NCI-H2029 (cell line): Measurements from ENCODE around the gene SWAP70.
A peak's percentile ranks its signal among the peaks of the same experiment; 100 is the strongest.
"Not testable (repeated sequence)": the region's sequence is repeated elsewhere in the genome, so short reads cannot be mapped to it uniquely, and the experiment has no call there.

Experiments used
- DNase-seq: peaks from one replicate; lab custom pipeline; 2025; lab: John Stamatoyannopoulos, UW

SWAP70 gene

DNA sequence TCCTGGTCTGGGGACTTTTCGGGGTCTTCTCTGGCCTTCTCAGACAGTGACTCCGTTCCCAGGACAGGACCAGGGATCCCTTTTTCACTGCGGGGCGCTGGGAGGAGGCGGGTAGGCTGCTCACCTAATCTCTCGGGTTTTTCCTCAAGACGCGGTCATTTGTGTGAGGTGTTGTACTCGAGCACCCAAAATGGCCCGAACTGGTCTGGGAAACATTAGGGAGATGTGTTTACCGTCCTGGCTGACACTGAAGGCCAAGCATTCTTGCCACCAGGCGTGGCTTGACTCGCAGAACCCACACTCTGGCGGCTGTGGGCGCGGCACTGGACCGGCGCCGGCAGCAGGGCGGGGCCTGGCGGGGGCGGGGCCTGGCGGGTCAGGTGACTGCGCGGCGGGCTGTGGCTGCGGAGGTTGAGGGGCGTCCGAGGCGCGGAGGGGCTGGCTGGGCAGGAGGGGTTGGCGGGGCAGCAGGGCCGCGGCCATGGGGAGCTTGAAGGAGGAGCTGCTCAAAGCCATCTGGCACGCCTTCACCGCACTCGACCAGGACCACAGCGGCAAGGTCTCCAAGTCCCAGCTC, at the start of gene SWAP70:
TSS of gene SWAP70 (plus strand) at position 379 of the 577 bp plus-strand sequence. CDS start at position 482, 103 bp downstream.
- DNase-seq: peak; percentile 36

DNA sequence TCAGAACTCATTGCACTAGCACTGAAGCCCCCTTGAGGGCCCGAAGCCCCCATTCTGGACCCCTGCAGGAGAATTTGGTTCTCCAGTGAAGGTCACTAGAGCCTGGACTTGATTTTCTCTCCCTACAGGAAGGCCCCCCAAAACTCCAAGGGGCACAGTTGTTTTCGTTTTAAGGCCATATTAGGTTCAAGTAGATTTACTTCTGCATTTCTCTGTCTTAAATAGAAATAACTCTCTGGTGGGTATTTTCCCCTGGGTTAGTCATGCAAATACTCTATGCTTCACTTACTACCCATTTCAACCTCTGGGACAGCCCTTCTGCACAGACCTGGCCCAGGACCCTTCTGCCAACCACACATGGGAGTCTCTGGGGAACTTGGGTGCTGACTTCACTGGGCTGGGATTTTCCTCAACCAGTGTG, 48.8 kb upstream of the SWAP70 start:
- no peak for DNase-seq

DNA sequence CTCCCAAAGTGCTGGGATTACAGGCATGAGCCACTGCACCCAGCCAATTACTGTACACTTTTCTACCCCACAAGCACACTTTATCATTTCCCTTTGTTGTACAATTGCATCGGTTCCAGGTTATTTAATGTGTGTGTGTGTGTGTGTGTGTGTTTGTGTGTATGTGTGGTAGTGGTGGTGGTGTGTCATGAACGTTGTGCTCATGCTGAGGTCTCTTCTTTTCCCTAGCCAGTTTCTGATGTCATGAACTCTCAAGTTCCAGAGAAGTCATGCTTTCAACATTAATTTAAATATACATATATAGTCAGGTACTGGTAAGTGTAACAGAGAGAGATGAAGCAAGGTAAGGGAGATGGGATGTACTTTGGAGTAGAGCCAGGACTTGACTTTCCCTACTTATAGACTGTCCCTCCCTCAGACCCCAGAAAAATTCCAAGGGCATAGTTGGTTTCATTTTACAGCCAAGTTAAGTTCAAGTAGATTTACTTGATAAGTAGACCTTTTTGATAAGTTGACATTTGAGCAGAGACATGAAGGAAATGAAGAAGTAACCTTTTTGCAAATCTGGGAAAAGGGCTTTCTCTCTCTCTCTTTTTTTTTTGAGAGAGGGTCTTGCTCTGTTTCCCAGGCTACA, 47.7 kb upstream of the SWAP70 start:
- DNase-seq: no peak

DNA sequence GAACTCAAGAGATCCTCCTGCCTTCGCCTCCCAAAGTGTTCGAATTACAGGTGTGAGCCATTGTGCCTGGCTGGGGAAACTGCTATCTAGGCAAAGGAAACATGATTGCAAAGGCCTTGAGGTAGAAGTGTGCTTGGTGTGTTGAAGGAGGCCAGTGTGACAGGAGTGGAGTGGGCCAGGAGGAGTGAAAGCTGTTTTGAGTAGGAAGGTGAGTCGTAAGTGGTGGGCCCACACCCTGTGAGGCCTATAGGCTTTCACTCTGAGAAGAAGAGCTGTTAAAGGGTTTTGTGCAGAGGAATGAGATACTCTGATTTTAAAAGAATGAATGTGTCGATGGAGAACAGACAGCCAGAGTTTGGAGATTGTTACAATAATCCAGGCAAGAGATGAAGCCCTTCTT, 47.0 kb upstream of the SWAP70 start:
- DNase-seq: no peak

DNA sequence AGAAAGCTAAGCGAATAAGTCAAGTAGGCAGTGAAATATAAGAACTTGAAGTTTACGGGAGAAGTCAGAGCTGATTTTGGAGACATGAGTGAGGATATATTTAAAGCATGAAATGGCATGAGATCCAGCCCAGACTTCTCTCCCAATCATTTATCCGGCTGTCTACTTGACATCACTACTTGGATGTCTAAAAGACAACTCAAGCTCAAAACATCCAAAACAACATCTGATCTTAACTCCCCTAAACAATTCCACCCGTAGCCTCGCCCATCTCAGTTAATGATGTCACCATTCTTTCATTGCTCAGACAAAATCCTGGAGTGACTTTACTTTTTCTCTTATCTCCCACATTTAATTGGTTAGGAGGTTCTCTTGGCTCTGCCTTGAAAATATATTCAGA, 45.9 kb upstream of the SWAP70 start:
- DNase-seq: no peak

DNA sequence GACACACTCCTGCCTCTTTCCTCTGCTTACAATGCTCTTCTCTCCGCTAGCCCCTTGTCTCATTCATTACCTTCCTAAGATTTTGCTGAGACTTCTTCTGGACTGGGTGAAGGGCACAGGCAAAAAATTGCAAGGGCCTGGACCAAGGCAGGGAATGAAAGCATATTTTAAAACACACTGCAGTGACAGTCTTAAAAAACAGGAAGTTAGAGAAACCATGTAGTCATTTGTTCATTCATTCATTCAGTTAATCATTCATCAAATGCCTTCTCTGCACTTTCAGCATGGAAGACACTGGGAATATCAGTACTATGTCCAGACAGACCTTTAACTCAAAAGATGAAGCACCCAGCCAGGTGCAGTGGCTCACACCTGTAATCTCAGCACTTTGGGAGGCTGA, 44.9 kb upstream of the SWAP70 start:
- DNase-seq: no peak

DNA sequence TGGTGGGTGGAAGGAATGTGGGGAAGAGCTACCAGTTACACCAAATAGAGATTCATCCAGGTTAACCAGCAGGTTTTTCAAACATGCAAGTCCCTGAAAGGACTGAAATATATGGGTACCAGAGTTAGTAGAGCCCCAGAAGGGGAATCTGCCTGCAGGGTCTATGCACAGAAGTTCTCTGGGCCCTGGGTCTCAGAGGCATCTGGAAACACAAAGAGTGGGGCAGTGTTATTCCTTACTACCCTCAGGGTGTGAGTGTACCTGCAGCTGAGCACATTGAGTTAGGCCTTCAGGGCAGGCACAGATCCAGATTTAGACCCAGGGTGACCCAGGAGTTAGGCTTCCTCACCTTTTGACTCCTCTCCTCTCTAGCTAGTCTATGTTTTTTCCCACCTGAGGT, 43.9 kb upstream of the SWAP70 start:
- DNase-seq: no peak

DNA sequence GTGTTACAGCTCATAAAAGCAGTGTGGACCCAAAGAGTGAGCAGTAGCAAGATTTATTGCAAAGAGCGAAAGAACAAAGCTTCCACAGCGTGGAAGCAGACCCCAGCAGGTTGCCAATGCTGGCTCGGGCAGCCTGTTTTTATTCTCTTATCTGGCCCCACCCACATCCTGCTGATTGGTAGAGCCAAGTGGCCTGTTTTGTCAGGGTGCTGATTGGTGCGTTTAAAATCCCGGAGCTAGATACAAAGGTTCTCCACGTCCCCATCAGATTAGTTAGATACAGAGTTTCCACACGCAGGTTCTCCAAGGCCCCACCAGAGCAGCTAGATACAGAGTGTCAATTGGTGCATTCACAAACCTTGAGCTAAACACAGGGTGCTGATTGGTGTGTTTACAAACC, 41.5 kb upstream of the SWAP70 start:
- not testable (repeated sequence) for DNase-seq

DNA sequence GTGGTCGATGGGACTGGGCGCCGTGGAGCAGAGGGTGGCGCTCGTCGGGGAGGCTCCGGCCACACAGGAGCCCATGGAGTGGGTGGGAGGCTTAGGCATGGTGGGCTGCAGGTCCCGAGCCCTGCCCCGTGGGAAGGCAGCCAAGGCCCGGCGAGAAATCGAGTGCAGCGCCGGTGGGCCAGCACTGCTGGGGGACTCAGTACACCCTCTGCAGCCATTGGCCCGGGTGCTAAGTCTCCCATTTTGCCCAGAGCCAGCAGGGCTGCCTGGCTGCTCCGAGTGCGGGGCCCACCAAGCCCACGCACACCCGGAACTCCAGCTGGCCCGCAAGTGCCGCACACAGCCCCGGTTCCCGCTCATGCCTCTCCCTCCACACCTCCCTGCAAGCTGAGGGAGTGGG, 40.8 kb upstream of the SWAP70 start:
- DNase-seq: not testable (repeated sequence)

DNA sequence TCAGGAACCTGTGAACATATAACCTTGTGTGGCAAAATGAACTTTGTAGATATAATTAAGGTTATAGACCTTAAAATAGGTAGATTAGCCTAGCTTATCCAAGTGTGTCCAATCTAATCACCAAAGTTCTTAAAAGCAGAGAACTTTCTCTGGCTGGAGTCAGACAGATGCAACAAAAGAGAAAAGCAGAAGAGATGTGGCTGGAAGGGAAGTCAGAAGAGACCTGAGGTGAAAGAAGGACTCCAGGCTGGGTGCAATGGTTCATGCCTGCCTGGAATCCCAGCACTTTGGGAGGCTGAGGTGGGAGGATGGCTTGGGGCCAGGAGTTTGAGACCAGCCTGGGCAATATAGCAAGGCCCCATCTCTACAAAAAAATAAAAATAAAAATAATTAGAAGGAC, 39.4 kb upstream of the SWAP70 start:
- no peak for DNase-seq

DNA sequence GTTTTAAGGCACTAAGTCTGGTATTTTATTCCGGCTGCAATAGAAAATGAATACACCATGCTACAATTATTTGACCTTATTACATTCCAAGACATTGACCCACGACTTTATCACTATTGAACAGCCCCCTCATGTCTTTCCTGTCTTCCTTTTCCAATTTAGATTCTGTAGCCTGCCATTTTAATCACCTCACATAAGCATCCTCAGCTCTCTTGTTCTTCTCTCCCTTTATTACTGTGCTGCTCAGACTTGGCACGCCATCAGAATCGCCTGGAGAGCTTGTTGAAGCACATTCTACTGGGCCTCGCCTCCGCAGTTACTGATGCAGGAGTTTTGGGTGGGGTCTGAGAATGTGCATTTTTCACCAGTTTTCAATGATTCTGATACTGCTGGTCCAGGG, 38.7 kb upstream of the SWAP70 start:
- no peak for DNase-seq

DNA sequence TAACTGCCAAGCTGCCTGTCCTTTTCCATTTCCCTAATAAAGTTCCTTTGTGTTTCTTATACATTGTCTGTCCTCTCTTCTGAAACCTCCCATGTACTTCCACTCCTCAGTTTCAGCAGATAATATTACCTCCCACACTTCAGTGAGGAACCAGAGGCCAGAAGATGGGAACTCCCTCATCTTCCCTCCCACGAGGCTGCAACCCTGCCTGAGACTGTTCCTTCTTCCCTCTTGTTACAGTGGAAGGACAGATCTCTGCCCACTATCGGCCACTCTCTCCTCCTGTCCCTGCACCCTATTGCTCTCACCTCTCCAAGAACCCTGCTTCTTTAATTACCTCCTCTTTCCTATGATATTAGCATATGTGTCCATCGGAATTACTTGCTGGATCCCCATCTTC, 38.1 kb upstream of the SWAP70 start:
- no peak for DNase-seq

DNA sequence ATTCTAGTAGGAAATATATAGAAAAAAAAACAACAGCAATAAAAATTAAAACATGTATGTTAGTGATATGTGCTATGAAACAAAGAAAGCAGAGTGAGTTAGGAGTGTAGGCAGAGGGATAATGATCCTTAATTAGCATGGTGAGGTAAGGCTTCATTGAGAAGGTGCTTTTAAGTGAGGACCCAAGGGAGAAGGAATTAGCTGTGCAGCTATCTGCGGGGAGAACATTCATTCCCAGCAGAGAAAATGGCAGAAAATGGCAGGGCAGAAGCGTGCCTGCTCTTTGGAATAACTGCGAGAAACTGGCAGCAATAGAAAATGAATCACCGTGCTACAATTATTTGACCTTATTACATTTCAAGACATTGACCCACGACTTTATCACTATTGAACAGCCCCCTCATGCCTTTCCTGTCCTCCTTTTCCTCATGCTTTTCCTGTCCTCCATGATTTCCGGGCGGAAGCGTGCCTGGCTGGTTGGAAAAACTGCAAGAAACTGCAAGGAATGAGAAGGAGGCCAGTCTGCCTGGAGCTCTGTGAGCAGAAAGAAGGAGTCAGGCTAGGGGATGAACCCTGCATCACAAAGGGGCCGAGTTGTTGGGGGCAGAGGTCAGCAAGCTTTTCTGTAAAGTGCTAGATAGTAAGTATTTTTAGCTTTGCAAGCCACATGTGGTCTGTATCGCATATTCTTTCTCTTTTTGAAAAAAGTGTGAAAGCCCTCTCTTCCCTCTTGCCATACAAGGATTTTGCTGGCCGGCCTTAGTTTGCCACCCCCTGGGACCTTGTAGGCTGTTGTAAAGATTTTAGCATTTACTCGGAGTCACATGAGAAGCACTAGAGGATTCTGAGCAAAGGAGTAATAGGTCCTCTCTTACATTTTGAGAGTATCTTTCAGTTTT, 37.1 kb upstream of the SWAP70 start:
- DNase-seq: no peak

DNA sequence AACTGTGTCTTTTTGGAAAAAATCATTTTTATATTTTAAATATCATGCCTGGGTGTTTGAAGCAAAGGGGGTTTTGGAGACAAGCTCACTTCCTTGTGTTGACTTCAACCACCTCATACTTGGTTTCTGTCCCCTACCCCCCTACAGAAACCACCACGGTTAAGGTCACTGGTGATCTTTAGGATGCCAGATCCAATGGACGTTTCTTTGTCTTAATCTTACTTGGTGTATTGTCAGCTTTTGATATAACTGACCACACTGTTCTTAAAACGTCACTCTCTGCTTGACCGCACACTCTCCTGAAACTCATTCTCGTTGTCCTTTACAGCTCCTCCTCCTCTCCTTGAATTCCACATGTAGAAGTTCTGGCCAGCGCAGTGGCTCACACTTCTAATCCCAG, 34.8 kb upstream of the SWAP70 start:
- no peak for DNase-seq

DNA sequence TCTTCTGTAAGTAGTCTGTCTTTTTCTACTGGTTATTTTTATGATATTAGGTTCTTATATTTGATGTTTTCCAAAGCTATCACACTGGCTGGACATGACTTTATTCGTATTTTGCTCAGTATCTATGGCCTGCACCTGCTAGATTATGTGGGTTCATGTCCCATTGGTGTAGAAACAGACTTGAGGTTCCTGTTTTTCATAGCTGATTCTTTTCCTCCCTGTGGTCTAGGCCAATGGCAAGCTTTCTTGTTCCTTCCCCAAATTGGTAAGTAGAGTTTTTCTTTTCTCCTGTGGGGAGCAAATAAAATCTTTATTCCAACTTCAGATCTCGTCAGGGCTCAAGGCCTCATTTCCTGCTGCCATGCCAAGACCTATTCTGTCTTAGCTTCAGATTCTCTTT, 30.2 kb upstream of the SWAP70 start:
- DNase-seq: no peak

DNA sequence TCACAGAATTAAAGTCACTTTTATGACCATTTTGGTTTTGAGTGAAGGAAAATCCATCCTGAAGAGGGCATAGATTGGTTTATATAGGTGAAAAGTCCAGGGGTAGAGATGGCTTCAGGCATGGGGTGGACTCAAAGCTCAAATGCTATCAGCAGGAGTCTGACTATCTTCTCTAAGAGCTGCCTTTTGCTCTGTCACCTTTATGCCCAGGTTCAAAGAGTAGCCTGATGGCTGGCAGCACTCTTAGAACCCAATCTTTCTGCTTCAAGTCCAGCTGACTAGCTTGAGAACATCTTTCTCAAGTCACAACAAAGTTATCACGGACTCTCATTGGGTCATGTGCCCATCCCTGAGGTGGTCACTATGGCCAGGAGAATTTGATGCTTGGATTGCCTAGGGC, 27.2 kb upstream of the SWAP70 start:
- no peak for DNase-seq

DNA sequence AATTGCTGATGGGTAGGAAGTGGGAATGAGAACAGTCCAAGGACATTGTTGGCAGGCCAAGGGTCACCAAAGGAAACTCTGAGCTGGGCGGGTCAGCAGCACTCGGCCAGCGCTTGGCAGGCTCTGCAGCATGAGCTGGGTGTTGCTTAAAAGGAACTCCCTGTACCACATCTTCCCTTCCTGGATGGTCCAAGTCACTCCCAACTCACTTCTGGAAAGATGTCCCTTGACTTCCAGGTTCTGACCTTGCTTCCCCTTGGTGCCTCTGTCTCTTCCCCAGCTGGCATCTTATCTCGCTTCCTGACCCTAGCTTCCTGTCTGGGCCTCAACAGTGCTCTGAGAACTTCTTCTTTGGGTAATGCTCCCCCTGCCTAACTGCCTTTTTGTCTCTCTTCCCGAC, 24.8 kb upstream of the SWAP70 start:
- DNase-seq: no peak

DNA sequence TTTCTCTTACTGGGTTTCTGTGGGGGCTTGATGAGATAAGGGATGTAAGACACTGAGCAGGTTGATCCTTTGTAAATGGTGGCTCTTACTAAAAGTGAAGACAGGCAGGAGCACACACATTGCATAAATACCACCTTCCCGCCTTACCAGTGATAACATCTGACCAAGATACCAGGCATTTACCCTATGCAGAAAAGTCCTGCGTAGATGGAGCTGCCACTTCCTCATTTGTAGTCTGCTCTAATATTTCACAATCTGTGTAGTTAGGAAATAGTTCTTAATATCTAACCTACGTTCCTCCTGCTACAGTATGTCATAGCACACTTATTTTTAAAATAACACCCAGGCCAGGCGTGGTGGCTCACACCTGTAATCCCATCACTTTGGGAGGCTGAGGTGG, 23.9 kb upstream of the SWAP70 start:
- no peak for DNase-seq

DNA sequence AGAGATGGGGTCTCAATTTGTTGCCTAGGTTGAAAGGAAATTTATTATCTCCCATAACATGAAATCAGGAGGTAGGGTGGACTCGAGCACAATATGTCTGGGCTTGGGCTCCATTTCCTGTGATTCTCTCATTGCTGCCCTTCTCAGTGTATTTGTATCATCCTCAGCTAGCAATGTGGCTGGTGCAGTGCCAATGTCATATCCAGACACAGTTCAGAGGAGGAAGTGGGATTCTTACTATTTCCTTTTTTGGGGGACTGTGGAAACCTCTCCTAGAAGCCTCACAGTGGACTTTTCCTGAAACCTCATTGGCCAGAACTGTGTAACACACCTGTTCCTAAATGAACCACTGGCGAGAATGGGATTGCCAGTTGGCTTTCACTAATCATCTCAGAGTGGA, 21.0 kb upstream of the SWAP70 start:
- no peak for DNase-seq

DNA sequence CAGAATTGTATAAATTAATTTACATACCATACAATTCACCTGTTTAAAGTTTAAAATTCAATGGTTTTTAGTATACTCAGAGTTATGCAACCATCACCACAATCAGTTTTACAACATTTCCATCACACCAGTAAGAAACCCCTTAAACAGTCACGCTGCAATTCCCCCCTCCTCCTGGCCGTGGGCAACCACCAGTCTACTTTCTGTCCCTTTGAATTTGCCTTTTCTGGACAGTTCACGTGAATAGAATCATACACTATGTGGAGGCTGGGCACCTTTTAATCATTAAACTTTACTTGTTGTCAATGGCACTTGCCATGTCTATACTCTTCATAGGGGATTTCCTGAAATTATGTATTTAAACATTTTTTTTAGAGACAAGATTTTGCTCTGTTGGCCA, 20.1 kb upstream of the SWAP70 start:
- DNase-seq: no peak

DNA sequence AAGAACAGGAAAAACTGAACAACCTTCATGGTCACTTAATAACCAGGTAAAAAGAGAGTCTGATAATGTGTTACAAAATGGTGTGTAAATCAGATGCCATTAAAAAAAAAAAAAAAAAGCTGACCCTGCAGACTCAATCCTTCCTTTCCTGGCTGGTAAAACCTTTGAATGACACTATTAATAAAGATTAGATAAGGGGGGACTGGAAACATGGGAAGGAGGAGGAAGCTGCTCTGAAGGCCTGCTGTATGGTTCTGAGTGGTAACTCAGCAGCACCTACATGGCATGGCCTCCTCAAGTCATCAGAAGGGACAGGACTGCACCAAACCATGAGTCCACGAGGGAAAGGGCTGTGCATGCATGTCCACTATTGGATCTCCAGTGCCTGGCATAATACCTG, 18.0 kb upstream of the SWAP70 start:
- DNase-seq: no peak

DNA sequence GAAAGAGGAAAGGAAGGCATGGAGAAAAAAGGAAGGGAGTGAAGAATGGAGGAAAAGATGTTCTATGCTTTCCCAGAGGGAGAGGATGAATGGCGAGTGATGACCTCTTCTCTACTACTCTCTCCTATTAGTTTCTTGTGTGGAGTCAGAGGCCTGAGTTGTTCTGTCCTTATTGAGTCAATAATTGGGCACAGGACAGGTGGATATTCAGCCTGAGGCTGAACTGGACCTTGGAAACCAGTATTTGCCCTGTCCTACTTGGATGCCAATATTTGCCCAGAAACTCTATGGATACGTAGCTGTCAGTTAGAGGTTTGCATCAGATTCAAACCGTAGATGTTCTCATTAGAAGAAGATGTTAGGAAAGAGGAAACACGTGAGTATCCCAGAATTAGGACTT, 17.6 kb upstream of the SWAP70 start:
- no peak for DNase-seq

DNA sequence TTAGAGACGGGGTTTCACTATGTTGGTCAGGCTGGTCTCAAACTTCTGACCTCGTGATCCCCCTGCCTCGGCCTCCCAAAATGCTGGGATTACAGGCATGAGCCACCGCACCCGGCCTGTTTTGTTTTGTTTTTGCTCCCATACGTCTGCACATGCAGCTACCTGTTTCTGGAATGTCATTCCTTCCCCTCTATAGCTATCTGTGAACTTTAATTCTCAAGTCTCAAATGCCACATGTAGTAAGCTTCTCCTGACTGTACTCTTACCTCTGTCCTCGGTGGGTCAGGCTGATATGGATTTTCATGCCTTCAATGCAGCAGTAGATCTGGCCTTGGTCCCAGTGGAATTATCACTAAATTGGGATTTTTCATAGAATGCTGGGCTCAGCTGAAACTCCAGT, 12.4 kb upstream of the SWAP70 start:
- DNase-seq: no peak
